Measurements from ENCODE around the gene KRTAP9-7.
"Not testable (repeated sequence)": the region's sequence is repeated elsewhere in the genome, so short reads cannot be mapped to it uniquely, and the experiment has no call there.

DNA sequence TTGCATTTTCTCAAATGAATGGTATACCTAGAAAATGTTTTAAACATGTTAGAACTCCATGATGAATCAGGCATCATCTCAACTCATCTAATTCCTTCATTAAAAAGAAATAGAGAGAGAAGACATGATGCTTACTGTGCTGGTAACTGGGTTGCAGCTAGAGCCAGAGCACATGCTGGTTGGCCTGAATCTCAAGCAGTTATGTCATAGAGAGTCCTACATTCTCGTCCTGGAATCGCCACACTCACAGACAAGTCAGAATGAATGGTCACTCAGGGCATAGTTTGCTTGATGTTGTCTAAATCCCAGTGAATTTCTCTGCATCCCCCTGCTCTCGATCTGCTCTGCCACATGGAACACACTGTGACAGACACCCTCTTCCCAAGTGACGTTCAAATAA lies 38.4 kb upstream of the KRTAP9-7 start:
- TF ChIP-seq, protein P1, sequence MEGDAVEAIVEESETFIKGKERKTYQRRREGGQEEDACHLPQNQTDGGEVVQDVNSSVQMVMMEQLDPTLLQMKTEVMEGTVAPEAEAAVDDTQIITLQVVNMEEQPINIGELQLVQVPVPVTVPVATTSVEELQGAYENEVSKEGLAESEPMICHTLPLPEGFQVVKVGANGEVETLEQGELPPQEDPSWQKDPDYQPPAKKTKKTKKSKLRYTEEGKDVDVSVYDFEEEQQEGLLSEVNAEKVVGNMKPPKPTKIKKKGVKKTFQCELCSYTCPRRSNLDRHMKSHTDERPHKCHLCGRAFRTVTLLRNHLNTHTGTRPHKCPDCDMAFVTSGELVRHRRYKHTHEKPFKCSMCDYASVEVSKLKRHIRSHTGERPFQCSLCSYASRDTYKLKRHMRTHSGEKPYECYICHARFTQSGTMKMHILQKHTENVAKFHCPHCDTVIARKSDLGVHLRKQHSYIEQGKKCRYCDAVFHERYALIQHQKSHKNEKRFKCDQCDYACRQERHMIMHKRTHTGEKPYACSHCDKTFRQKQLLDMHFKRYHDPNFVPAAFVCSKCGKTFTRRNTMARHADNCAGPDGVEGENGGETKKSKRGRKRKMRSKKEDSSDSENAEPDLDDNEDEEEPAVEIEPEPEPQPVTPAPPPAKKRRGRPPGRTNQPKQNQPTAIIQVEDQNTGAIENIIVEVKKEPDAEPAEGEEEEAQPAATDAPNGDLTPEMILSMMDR (IDR thresholded peaks at IDR 0.05; ENCODE audit: low read length): not testable (repeated sequence)
- not testable (repeated sequence) for TF ChIP-seq EZH2 (IDR thresholded peaks at IDR 0.05; ENCODE audit: borderline replicate concordance, low read length)

Measured in OCI-LY1 (cell line).